ENCODE data around the gene TRPM5.

DNA sequence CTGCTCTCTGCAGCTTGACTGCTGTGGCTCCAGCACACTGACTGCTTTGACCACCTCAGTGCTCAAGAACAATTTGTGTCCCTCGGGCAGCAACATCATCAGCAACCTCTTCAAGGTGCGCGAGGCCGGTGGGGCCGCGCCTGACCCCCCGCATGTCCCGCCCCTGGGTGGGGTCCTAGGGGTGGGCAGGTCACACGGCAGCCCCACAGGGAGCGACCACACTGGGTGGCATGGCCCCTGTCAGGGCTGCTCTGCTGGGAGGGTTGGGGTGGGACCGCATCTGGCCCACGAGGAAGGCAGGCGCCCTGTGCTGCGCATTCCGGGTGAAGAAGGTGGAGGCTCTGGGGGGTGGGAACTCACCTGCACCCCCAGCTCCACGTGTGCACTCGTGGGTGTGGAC lies 48.5 kb downstream of the TRPM5 start:
- TF ChIP-seq, protein P1, sequence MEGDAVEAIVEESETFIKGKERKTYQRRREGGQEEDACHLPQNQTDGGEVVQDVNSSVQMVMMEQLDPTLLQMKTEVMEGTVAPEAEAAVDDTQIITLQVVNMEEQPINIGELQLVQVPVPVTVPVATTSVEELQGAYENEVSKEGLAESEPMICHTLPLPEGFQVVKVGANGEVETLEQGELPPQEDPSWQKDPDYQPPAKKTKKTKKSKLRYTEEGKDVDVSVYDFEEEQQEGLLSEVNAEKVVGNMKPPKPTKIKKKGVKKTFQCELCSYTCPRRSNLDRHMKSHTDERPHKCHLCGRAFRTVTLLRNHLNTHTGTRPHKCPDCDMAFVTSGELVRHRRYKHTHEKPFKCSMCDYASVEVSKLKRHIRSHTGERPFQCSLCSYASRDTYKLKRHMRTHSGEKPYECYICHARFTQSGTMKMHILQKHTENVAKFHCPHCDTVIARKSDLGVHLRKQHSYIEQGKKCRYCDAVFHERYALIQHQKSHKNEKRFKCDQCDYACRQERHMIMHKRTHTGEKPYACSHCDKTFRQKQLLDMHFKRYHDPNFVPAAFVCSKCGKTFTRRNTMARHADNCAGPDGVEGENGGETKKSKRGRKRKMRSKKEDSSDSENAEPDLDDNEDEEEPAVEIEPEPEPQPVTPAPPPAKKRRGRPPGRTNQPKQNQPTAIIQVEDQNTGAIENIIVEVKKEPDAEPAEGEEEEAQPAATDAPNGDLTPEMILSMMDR (IDR thresholded peaks at IDR 0.05): no peak
- TF ChIP-seq POLR2A (IDR thresholded peaks at IDR 0.05): no peak

Measured in esophagus squamous epithelium (tissue), 4 donors.